Hepatocyte (in vitro differentiated cells): ENCODE data around the gene TTC38.

Experiments
- EZH2phosphoT487 ChIP-seq: fragments of 200-600 bp; sonication (generic); IDR thresholded peaks from one replicate; pipeline ENCODE4 v1.6.1; 2018; ENCODE audit warnings: antibody characterized with exemption, mild to moderate bottlenecking, low read depth, moderate library complexity; ENCODE audit not compliant: unreplicated experiment, severe bottlenecking
- TF ChIP-seq, protein P1 (sequence below): fragments of 200-600 bp; sonication (generic); IDR thresholded peaks from 2 replicates; pipeline ENCODE4 v1.5.1; 2016; ENCODE audit warnings: antibody characterized with exemption, mild to moderate bottlenecking; ENCODE audit not compliant: poor library complexity

DNA sequence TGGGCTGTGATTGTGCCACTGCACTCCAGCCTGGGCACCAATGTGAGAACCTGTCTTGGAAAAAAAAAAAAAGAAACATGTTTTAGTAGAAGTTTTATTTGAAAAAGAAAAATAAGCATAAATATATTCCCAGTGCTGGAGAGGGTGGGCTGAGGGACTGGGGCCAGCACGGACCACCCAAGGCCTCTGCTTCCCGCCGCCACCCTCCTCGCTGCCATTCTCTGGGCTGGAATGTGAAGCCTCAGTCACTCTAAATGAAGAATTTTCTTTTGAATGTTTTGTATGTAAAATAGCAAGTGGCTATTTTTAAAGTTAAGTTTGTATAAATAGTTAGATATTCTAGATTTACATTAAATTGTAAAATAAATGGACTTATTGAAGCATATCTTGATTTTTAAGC, 62.6 kb downstream of the TTC38 start:
- TF ChIP-seq, protein P1, sequence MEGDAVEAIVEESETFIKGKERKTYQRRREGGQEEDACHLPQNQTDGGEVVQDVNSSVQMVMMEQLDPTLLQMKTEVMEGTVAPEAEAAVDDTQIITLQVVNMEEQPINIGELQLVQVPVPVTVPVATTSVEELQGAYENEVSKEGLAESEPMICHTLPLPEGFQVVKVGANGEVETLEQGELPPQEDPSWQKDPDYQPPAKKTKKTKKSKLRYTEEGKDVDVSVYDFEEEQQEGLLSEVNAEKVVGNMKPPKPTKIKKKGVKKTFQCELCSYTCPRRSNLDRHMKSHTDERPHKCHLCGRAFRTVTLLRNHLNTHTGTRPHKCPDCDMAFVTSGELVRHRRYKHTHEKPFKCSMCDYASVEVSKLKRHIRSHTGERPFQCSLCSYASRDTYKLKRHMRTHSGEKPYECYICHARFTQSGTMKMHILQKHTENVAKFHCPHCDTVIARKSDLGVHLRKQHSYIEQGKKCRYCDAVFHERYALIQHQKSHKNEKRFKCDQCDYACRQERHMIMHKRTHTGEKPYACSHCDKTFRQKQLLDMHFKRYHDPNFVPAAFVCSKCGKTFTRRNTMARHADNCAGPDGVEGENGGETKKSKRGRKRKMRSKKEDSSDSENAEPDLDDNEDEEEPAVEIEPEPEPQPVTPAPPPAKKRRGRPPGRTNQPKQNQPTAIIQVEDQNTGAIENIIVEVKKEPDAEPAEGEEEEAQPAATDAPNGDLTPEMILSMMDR = no peak
- no peak for TF ChIP-seq EZH2phosphoT487
